CD4-positive, alpha-beta T cell (primary cell): Measurements from ENCODE around the gene FAM3A. TPM values are rescaled to one million over a fixed set of nuclear protein-coding genes. Genes with fewer than 3 reads are reported as not detected.

Experiments
- ATAC-seq: fragments of 200-7000 bp; cut with Tn5 transposase; one replicate; pipeline ENCODE4 v1.10.0; 2022; ENCODE audit warnings: mild to moderate bottlenecking; ENCODE audit not compliant: poor library complexity
- CTCF ChIA-PET: fragments of 350-600 bp; sonication (Branson Sonifier 250); formaldehyde crosslinking; loops from one replicate; lab custom pipeline; 2021; ENCODE audit warnings: antibody characterized with exemption, inconsistent platforms; lab: Charles Lee
- POLR2A ChIA-PET: fragments of 350-600 bp; sonication (Branson Sonifier 250); formaldehyde crosslinking; loops from one replicate; lab custom pipeline; 2021; ENCODE audit warnings: antibody characterized with exemption, inconsistent platforms; lab: Charles Lee
- DNase-seq, 14 experiments: peaks; one replicate each; pipeline ENCODE4 v3.0.0-alpha.2; 2013 to 2020; ENCODE audit warnings: mixed read lengths in 2 of 14
- H3K27ac ChIP-seq, 2 donors: one replicate each; pipeline versions ENCODE4 v1.5.1 to v1.7.0; 2013; ENCODE audit warnings: low read length in 2 of 2, low read depth in 1 of 2, mild to moderate bottlenecking in 1 of 2
- H3K27me3 ChIP-seq, 2 experiments: 1 replicate in 1 of 2; 2 replicates in 1 of 2; pipeline versions ENCODE4 v1.6.1 to v1.7.0; 2013; ENCODE audit warnings: low read length in 2 of 2, control low read depth in 1 of 2, mild to moderate bottlenecking in 1 of 2, moderate library complexity in 1 of 2; ENCODE audit not compliant: insufficient read depth in 2 of 2, control insufficient read depth in 1 of 2
- H3K36me3 ChIP-seq: one replicate; pipeline ENCODE4 v1.6.1; 2013; ENCODE audit warnings: low read length, control low read depth; ENCODE audit not compliant: insufficient read depth
- H3K4me1 ChIP-seq: one replicate; pipeline ENCODE4 v1.6.1; 2013; ENCODE audit warnings: low read length, control low read depth; ENCODE audit not compliant: insufficient read depth
- H3K4me3 ChIP-seq: one replicate; pipeline ENCODE4 v1.5.1; 2013; ENCODE audit warnings: mild to moderate bottlenecking, low read length, moderate library complexity
- H3K9me3 ChIP-seq, 2 experiments: 1 replicate in 1 of 2; 2 replicates in 1 of 2; pipeline versions ENCODE4 v1.6.1 to v1.7.0; 2013; ENCODE audit warnings: low read length in 2 of 2, mild to moderate bottlenecking in 2 of 2, control low read depth in 1 of 2, moderate library complexity in 1 of 2; ENCODE audit not compliant: control insufficient read depth in 1 of 2, insufficient read depth in 1 of 2
- H3K27ac Mint-ChIP-seq: one replicate; pipeline ENCODE4 v1.8.0; 2020; ENCODE audit warnings: mixed read lengths
- H3K27me3 Mint-ChIP-seq: one replicate; pipeline ENCODE4 v1.8.0; 2021; ENCODE audit warnings: mixed read lengths
- H3K36me3 Mint-ChIP-seq: one replicate; pipeline ENCODE4 v1.8.0; 2021; ENCODE audit warnings: low read depth, mixed read lengths
- H3K4me1 Mint-ChIP-seq: one replicate; pipeline ENCODE4 v1.8.0; 2021; ENCODE audit warnings: low read depth, mixed read lengths
- H3K4me3 Mint-ChIP-seq: one replicate; pipeline ENCODE4 v1.8.0; 2020; ENCODE audit warnings: mild to moderate bottlenecking, mixed read lengths
- H3K9me3 Mint-ChIP-seq: one replicate; pipeline ENCODE4 v1.8.0; 2020; ENCODE audit warnings: mixed read lengths
- CTCF ChIP-seq: fragments of 200-600 bp; IDR thresholded peaks from one replicate; pipeline ENCODE4 v1.8.0; 2022; ENCODE audit warnings: antibody characterized with exemption, mild to moderate bottlenecking
- intact Hi-C, 2 experiments: fragments of 100-400 bp; cut with DNase I in 1 of 2; cut with micrococcal nuclease in 1 of 2; formaldehyde crosslinking; loops; one replicate each; pipeline versions ENCODE4 v1.15.1 to v1.9.0; 2023 to 2025; cut with DNase I, micrococcal nuclease
- total RNA-seq, 174 experiments: library from RNA in 2 of 174; stranded (reverse) in 2 of 174; gene quantifications; one replicate each; pipeline ENCODE4 v1.2.3 and lab custom pipeline; 2021 to 2026

Gene FAM3A
- total RNA-seq, 2 experiments from 2014 or later = 36.1 to 38.2 TPM

- intact Hi-C loops = no loop called here
- Mint-ChIP-seq H3K27me3 (no peaks in the 10 kb centered on the region), H3K4me1 (no peaks in the 10 kb centered on the region), H3K4me3 (no peak overlapping the region), H3K27ac (no peak overlapping the region), H3K36me3 (peaks cover 19% of the 10 kb centered on the region), H3K9me3 (no peaks in the 10 kb centered on the region)
- Histone ChIP-seq H3K4me3 (no peak overlapping the region), H3K4me1 (no peaks in the 10 kb centered on the region), H3K9me3 (no peaks in the 10 kb centered on the region), H3K27ac (no peak overlapping the region), H3K27me3 (no peaks in the 10 kb centered on the region), H3K36me3 (peaks cover 45% of the 10 kb centered on the region)
- ATAC-seq = no peak
- ChIA-PET POLR2A (no interaction called here), CTCF (no interaction called here)
- no peak for DNase-seq
- no peak for TF ChIP-seq CTCF
Measured at GRCh38 chrX:154469880-154470279, 46.2 kb downstream of the FAM3A start.

GRCh38 chrX:154469114-154469513 lies 46.9 kb downstream of the FAM3A start:
- no peaks in the 10 kb centered on the region for H3K9me3 ChIP-seq
- H3K36me3 ChIP-seq = peaks cover 52% of the 10 kb centered on the region
- Mint-ChIP-seq H3K9me3 (no peaks in the 10 kb centered on the region), H3K27ac (no peak overlapping the region), H3K27me3 (no peaks in the 10 kb centered on the region), H3K4me3 (no peak overlapping the region), H3K4me1 (no peaks in the 10 kb centered on the region), H3K36me3 (peaks cover 19% of the 10 kb centered on the region)
- intact Hi-C loops = no loop called here
- CTCF ChIA-PET = no interaction called here
- DNase-seq (no peak), ATAC-seq (no peak)
- POLR2A ChIA-PET = no interaction called here
- no peak overlapping the region for H3K27ac ChIP-seq
- no peak overlapping the region for H3K4me3 ChIP-seq
- no peaks in the 10 kb centered on the region for H3K4me1 ChIP-seq
- TF ChIP-seq CTCF = no peak
- no peaks in the 10 kb centered on the region for H3K27me3 ChIP-seq

GRCh38 chrX:154468217-154468616 lies 47.8 kb downstream of the FAM3A start:
- CTCF ChIA-PET = no interaction called here

More at GRCh38 chrX:154468217-154468616, 47.8 kb downstream of the FAM3A start:
- Mint-ChIP-seq H3K4me1 (no peaks in the 10 kb centered on the region), H3K27me3 (no peaks in the 10 kb centered on the region), H3K27ac (no peak overlapping the region), H3K36me3 (peaks cover 12% of the 10 kb centered on the region), H3K4me3 (no peak overlapping the region), H3K9me3 (no peaks in the 10 kb centered on the region)
- ATAC-seq (no peak), DNase-seq (no peak)
- Histone ChIP-seq H3K36me3 (peaks cover 57% of the 10 kb centered on the region), H3K27ac (no peak overlapping the region), H3K4me3 (no peak overlapping the region), H3K9me3 (no peaks in the 10 kb centered on the region), H3K4me1 (no peaks in the 10 kb centered on the region), H3K27me3 (no peaks in the 10 kb centered on the region)
- no peak for TF ChIP-seq CTCF
- intact Hi-C loops = no loop called here
- POLR2A ChIA-PET = no interaction called here
